Fibroblast of pulmonary artery (primary cell): ENCODE measurements around the gene ZNF341.

Experiments
- DNase-seq: peaks from one replicate; pipeline ENCODE4 v3.0.0-alpha.2; 2010; ENCODE audit warnings: low read depth
- H3K4me3 ChIP-seq: replicated peaks from 2 replicates; pipeline ENCODE4 v1.5.1; 2011; ENCODE audit warnings: low read depth, mild to moderate bottlenecking, control low read depth, low read length, moderate library complexity
- TF ChIP-seq, protein P1 (sequence below): IDR thresholded peaks from 2 replicates; pipeline ENCODE4 v1.5.1; 2011; ENCODE audit warnings: mild to moderate bottlenecking, control low read depth, low read length, inconsistent platforms; ENCODE audit errors: missing control alignments

Gene ZNF341

DNA sequence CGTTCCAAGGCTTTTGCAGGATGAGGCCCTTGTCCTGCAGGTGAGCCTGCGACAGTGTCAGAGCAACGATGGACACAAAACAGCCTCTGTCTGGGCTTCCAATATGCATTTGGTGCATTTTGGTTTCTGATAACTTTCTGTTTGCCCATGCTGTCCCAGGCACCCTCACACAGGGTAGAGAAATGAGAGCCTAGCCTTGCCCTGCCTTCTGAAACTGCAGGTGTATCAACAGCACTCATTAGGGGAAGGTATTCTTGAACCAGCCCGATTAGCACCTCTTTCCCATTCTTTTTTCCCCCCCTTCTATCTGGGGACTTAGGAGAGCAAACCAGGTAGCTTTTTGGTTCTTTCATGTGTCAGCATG lies 109.6 kb downstream of the ZNF341 start:
- H3K4me3 ChIP-seq = no peak overlapping the region
- TF ChIP-seq, protein P1, sequence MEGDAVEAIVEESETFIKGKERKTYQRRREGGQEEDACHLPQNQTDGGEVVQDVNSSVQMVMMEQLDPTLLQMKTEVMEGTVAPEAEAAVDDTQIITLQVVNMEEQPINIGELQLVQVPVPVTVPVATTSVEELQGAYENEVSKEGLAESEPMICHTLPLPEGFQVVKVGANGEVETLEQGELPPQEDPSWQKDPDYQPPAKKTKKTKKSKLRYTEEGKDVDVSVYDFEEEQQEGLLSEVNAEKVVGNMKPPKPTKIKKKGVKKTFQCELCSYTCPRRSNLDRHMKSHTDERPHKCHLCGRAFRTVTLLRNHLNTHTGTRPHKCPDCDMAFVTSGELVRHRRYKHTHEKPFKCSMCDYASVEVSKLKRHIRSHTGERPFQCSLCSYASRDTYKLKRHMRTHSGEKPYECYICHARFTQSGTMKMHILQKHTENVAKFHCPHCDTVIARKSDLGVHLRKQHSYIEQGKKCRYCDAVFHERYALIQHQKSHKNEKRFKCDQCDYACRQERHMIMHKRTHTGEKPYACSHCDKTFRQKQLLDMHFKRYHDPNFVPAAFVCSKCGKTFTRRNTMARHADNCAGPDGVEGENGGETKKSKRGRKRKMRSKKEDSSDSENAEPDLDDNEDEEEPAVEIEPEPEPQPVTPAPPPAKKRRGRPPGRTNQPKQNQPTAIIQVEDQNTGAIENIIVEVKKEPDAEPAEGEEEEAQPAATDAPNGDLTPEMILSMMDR = no peak
- DNase-seq = no peak
